GM13977 (cell line): ENCODE results near the gene USP12.

Experiments
- DNase-seq: peaks from one replicate; pipeline ENCODE4 v3.0.0; 2012; ENCODE audit warnings: low spot score
- in situ Hi-C: fragments of 300-500 bp; cut with MboI; formaldehyde crosslinking; loops from one replicate; pipeline ENCODE4 v1.12.0; 2022; ENCODE audit warnings: low sequenced_read_pairs, low pct_unique_long_range_greater_than_20kb, mixed read lengths, inconsistent platforms; ENCODE audit not compliant: unreplicated experiment
- TF ChIP-seq, protein P1 (sequence below): IDR thresholded peaks from 2 replicates; pipeline ENCODE4 v1.5.1; 2012; ENCODE audit warnings: mild to moderate bottlenecking, control low read depth; ENCODE audit not compliant: insufficient read depth; ENCODE audit errors: extremely low read depth, missing control alignments

USP12 gene

DNA sequence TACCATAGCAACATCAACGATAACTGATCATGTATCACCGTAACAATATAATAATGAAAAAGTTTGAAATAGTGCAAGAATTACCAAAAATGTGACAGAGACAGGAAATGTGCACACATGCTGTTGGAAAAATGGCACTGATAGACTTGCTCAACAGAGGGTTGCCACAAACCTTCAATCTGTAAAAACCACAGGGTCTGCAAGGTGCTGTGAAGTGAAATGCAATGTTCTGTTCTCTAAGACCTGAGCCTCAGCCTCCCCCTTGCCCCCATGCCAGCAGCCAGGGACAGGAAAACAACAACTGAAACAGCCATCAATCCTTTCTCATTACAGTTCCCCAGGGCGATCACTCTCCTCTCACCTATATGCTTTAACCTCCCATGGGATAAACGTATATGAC is 88.4 kb downstream of the USP12 start:
- DNase-seq = no peak
- TF ChIP-seq, protein P1, sequence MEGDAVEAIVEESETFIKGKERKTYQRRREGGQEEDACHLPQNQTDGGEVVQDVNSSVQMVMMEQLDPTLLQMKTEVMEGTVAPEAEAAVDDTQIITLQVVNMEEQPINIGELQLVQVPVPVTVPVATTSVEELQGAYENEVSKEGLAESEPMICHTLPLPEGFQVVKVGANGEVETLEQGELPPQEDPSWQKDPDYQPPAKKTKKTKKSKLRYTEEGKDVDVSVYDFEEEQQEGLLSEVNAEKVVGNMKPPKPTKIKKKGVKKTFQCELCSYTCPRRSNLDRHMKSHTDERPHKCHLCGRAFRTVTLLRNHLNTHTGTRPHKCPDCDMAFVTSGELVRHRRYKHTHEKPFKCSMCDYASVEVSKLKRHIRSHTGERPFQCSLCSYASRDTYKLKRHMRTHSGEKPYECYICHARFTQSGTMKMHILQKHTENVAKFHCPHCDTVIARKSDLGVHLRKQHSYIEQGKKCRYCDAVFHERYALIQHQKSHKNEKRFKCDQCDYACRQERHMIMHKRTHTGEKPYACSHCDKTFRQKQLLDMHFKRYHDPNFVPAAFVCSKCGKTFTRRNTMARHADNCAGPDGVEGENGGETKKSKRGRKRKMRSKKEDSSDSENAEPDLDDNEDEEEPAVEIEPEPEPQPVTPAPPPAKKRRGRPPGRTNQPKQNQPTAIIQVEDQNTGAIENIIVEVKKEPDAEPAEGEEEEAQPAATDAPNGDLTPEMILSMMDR = no peak
- in situ Hi-C loops = no loop called here

DNA sequence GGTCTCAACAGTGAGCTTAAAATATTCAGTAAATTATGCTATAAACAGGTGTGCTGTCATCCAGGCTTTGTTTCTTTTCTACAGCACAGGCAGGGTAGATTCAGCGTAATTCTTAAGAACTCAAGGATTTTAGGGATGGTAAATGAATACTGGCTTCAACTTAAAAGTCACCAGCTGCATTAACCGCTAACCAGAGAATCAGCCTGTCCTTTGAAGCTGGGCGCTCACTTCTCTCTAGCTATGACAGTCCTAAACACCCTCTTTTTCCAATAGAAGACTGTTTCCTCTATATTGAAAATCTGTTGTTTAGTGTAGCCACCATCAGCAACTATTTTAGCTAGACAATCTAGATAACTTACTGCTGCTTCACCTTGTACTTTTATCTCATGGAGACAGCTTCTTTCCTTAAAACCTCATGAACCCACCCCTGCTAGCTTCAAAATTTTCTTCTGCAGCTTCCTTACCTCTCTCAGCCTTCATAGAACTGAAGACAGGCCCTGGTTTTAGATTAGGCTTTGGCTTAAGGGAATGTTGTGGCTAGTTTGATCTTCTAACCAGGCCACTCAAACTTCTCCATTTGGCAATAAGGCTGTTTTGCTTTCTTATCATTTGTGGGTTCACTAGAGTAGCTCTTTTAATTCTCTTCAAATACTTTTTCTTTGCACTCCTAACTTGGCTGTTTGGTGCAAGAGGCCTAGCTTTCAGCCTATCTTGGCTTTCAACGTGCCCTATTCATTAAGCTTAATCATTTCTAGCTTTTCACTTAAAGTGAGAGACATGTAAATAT is 89.5 kb downstream of the USP12 start:
- no peak for DNase-seq
- TF ChIP-seq, protein P1 = no peak
- in situ Hi-C loops = no loop called here

DNA sequence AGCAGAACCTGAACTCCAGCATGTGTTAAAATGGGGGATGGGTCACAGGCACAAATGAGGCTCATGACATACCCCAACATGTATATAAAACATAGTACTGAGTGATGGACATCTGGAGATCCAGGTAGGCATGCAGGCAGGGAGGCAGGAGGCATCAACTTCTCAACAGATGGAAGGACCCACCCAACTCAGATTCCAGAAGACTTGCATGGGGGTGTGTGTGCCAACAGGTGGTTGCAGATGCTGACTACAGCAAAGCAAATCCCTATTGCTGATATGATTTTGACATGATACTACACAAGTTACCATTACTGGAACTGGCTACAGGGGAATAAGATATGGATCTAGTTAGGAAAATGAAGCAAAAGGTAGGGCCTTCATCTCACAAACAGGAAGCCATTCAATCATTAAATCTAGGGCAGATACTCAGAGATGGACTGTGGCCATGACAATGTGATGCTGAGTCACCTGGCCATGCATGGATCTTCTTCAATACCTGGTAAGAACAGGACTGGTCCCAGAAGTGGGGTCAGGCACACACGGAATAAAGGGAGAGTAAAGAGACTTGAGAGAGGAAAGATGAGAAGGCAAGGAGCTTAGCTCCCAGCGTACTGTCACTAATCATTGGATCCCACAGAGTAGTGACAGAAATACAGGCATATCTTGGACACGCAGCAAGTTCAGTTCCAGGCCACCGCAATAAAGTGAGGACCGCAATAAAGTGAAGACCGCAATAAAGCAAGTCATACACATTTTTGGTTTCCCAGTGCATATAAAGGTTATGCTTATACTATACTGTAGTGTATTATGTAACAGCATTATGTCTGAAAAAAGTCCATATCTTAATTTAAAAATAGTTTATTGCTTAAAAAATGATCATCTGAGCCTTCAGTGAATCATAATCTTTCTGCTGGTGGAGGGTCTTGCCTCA is 91.3 kb downstream of the USP12 start:
- no peak for DNase-seq
- TF ChIP-seq, protein P1 = no peak
- in situ Hi-C loops = no loop called here

DNA sequence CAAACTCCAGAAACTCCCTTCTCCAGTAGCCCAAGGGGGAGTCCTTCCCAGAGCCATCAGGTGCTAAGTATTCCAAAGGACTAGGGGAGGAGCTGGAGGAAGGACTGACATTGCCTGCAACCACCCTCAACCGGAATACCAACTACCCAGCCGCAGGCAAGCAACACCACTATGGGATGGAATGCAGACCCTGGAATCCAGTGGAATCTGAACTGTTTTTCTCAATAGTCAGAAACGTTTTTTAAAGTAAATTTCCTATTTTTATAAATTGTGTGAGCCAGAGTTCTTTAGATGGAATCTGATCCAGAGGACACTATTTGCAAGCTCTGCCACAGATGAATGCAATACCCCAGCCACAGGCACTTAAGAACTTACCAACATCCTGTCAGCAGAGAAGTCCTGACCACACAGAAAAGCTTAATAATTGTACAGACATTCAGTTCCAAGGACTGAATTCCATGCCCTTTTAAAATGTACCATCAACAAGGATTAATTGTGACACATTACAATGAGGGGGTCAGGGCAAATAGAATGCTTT is 92.1 kb downstream of the USP12 start:
- DNase-seq = no peak
- TF ChIP-seq, protein P1 = no peak
- in situ Hi-C loops = no loop called here

DNA sequence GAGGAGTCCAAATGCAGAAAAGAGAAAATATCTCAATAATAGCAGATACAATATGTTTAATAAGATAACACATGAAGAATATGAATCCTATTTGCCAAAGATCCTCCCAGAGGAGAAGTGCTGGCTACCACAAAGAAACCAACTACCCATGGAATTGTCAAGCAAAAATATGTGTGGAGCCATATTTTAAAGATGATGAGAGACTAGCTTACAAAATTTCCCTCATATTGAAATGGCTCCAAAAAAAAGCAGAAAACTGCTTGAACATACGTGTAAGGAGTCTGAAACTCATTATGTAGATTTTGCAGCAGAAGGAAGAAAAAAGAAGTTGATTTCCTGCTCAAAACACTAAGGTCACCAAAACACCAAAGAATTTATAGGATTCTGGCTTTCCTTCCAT is 94.2 kb downstream of the USP12 start:
- TF ChIP-seq, protein P1 = no peak
- no peak for DNase-seq
- in situ Hi-C loops = no loop called here

DNA sequence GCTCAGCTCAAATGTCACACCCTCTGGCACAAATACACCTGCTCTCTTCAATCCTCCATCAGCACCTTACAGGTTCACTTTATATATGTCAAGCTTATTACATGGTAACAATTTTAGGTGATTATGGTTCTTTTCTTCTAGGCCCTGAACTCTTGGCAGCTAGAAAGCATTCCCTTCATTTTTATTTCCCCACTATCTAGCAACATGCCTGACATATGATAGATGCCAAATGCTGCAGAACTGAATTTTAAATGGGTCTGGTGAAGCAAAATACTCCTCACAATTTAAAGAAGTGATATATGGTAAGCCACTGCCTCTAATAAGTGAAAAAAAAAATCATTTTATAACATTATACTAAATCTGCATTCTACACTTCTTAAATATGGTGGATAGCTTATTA is 95.2 kb downstream of the USP12 start:
- in situ Hi-C loops = no loop called here
- TF ChIP-seq, protein P1 = no peak
- DNase-seq = no peak
